HEK293 (cell line): ENCODE measurements around the gene SLC12A4.

Source experiments
- KLF8 ChIP-seq: fragments of 450-650 bp; formaldehyde crosslinking; IDR thresholded peaks from 2 replicates; pipeline ENCODE4 v1.5.1; 2016; ENCODE audit warnings: missing biosample characterization, missing genetic modification characterization
- MYNN ChIP-seq: fragments of 450-650 bp; formaldehyde crosslinking; IDR thresholded peaks from 2 replicates; pipeline ENCODE4 v1.5.1; 2016; ENCODE audit warnings: missing biosample characterization, missing genetic modification characterization, borderline replicate concordance
- ZNF184 ChIP-seq: fragments of 450-650 bp; IDR thresholded peaks from 2 replicates; pipeline ENCODE4 v1.5.1; 2018; ENCODE audit warnings: missing biosample characterization, mild to moderate bottlenecking, missing genetic modification characterization
- ZNF266 ChIP-seq: fragments of 450-650 bp; formaldehyde crosslinking; IDR thresholded peaks from 2 replicates; pipeline ENCODE4 v1.5.1; 2016; ENCODE audit warnings: missing biosample characterization, missing genetic modification characterization, low read depth
- ZNF596 ChIP-seq: fragments of 450-650 bp; IDR thresholded peaks from 2 replicates; pipeline ENCODE4 v1.5.0; 2018; ENCODE audit warnings: missing biosample characterization, mild to moderate bottlenecking, missing genetic modification characterization, moderate library complexity

GRCh38 chr16:67893743-67894399 is 74.6 kb downstream of the SLC12A4 start:
- TF ChIP-seq ZNF184 (tag by site-specific recombination) (no peak), ZNF266 (no peak), MYNN (tag by site-specific recombination) (no peak), KLF8 (tag by site-specific recombination) (no peak), ZNF596 (no peak)
